ENCODE data around the gene INPP4B. TPM values are rescaled to one million over a fixed set of nuclear protein-coding genes. Genes with fewer than 3 reads are reported as not detected.

Gene INPP4B
- total RNA-seq, 1 experiment from 2014 or later: 17.6 TPM

DNA sequence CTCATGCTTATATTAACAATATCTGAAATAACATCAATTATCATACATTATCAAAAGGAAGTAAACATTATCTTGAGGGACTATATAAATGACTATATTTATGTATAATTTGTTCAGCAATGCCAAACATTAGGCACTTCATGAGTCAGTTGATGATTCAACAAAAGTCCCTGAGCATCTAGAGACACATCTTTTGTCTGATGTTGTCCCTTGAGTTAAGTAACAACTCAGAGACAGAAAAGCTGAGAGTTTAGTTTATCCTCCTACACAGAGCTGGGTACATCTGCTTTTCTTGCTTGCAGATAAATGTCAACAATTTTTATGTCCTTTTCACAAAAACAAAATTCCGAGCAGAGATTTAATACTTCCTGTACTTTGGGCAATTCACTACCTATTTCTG lies 311.1 kb downstream of the INPP4B start:
- peak; percentile 33 for DNase-seq (ENCODE audit: unreplicated experiment)
- intact Hi-C loops (cut with micrococcal nuclease): no loop called here
- Mint-ChIP-seq H3K36me3 (ENCODE audit: insufficient read depth, unreplicated experiment) (no peaks in the 10 kb centered on the region), H3K4me3 (ENCODE audit: unreplicated experiment) (no peak overlapping the region), H3K4me1 (ENCODE audit: insufficient read depth, unreplicated experiment) (no peaks in the 10 kb centered on the region), H3K9me3 (ENCODE audit: unreplicated experiment) (no peaks in the 10 kb centered on the region), H3K27me3 (ENCODE audit: insufficient read depth, unreplicated experiment) (no peaks in the 10 kb centered on the region), H3K27ac (ENCODE audit: low read depth, unreplicated experiment) (no peak overlapping the region)
- POLR2A ChIA-PET: no interaction called here
- TF ChIP-seq, protein P1, sequence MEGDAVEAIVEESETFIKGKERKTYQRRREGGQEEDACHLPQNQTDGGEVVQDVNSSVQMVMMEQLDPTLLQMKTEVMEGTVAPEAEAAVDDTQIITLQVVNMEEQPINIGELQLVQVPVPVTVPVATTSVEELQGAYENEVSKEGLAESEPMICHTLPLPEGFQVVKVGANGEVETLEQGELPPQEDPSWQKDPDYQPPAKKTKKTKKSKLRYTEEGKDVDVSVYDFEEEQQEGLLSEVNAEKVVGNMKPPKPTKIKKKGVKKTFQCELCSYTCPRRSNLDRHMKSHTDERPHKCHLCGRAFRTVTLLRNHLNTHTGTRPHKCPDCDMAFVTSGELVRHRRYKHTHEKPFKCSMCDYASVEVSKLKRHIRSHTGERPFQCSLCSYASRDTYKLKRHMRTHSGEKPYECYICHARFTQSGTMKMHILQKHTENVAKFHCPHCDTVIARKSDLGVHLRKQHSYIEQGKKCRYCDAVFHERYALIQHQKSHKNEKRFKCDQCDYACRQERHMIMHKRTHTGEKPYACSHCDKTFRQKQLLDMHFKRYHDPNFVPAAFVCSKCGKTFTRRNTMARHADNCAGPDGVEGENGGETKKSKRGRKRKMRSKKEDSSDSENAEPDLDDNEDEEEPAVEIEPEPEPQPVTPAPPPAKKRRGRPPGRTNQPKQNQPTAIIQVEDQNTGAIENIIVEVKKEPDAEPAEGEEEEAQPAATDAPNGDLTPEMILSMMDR (IDR thresholded peaks at IDR 0.05; ENCODE audit: unreplicated experiment): no peak
- no TSS peak for BruUV-seq (replicated peaks)
- CTCF ChIA-PET: no interaction called here

DNA sequence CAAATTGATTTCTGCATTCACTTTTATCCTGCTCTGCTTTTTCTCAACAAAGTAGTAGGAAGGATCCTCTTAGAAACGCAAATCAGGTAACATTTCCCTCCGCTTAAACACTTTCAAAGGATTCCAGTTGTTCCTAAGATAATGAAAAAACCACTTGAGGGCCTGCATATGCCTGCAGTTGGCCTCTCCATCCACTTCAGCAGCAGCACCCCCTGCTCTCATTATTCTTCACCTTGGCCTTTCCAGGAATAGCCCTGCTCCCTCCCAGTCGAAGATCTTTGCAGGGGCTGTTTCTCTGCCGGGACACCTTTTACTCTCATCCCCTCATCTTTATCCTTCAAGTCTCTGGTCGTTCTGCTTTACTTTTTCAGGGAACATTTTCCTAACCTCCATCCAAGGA lies 314.0 kb downstream of the INPP4B start:
- H3K9me3 Mint-ChIP-seq (ENCODE audit: unreplicated experiment): no peaks in the 10 kb centered on the region
- H3K4me1 Mint-ChIP-seq (ENCODE audit: insufficient read depth, unreplicated experiment): no peaks in the 10 kb centered on the region
- H3K27ac Mint-ChIP-seq (ENCODE audit: low read depth, unreplicated experiment): no peak overlapping the region
- TF ChIP-seq, protein P1 (IDR thresholded peaks at IDR 0.05; ENCODE audit: unreplicated experiment): no peak
- no peak for DNase-seq (ENCODE audit: unreplicated experiment)
- no peaks in the 10 kb centered on the region for H3K36me3 Mint-ChIP-seq (ENCODE audit: insufficient read depth, unreplicated experiment)
- BruUV-seq (replicated peaks): no TSS peak
- CTCF ChIA-PET: no interaction called here
- POLR2A ChIA-PET: no interaction called here
- no peak overlapping the region for H3K4me3 Mint-ChIP-seq (ENCODE audit: unreplicated experiment)
- H3K27me3 Mint-ChIP-seq (ENCODE audit: insufficient read depth, unreplicated experiment): no peaks in the 10 kb centered on the region
- intact Hi-C loops (cut with micrococcal nuclease): no loop called here

DNA sequence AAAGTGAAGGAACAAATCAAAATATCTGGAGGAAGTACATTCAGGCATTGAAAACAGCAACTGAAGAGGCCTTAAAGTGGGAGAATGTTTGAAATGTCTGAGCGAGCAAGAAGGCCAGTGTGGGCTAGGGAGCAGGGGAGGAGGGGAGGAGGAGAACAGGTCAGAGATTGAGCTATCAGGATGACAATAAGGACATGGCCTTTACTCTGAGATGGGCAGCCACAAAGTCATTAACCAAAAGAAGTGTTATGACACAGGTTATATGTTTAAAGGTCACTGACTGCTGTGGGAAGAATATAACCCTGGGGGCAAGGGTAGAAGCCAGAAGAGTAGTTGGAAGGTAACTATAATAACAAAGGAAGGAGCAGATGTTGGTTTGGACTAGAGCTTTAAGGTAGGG lies 315.4 kb downstream of the INPP4B start:
- H3K36me3 Mint-ChIP-seq (ENCODE audit: insufficient read depth, unreplicated experiment): no peaks in the 10 kb centered on the region
- TF ChIP-seq, protein P1 (IDR thresholded peaks at IDR 0.05; ENCODE audit: unreplicated experiment): no peak
- intact Hi-C loops (cut with micrococcal nuclease): no loop called here
- ChIA-PET POLR2A (no interaction called here), CTCF (interaction anchor here (0.5 to 0.7 kb wide), 2 partner anchors 187 to 999 kb away, joined by 3 to 4 read pairs; no protein-coding TSS in a partner anchor)
- H3K9me3 Mint-ChIP-seq (ENCODE audit: unreplicated experiment): no peaks in the 10 kb centered on the region
- H3K4me1 Mint-ChIP-seq (ENCODE audit: insufficient read depth, unreplicated experiment): no peaks in the 10 kb centered on the region
- H3K4me3 Mint-ChIP-seq (ENCODE audit: unreplicated experiment): no peak overlapping the region
- H3K27ac Mint-ChIP-seq (ENCODE audit: low read depth, unreplicated experiment): no peak overlapping the region
- no TSS peak for BruUV-seq (replicated peaks)
- no peaks in the 10 kb centered on the region for H3K27me3 Mint-ChIP-seq (ENCODE audit: insufficient read depth, unreplicated experiment)
- DNase-seq (ENCODE audit: unreplicated experiment): no peak

DNA sequence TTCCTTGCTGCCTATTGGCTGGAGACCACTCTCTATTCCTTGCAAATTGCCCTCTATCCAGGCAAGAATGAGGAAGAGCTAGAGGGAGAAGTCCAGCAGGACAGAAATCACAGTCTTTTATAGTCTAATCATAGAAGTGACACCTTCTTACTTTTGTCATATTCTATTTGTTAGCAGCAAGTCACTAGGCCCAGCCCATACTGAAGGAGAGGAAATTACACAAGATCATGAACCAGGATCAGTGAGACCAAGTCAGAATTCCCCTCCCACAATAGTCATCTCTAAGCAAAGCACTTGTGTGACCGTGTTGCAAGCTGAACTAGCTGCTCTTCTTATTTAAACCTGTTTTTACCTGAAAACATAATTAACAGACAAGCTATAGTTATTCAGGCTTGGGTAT lies 317.7 kb downstream of the INPP4B start:
- Mint-ChIP-seq H3K4me3 (ENCODE audit: unreplicated experiment) (no peak overlapping the region), H3K27me3 (ENCODE audit: insufficient read depth, unreplicated experiment) (no peaks in the 10 kb centered on the region), H3K36me3 (ENCODE audit: insufficient read depth, unreplicated experiment) (no peaks in the 10 kb centered on the region), H3K4me1 (ENCODE audit: insufficient read depth, unreplicated experiment) (no peaks in the 10 kb centered on the region), H3K9me3 (ENCODE audit: unreplicated experiment) (no peaks in the 10 kb centered on the region), H3K27ac (ENCODE audit: low read depth, unreplicated experiment) (no peak overlapping the region)
- intact Hi-C loops (cut with micrococcal nuclease): no loop called here
- BruUV-seq (replicated peaks): no TSS peak
- peak; percentile 15 for DNase-seq (ENCODE audit: unreplicated experiment)
- ChIA-PET CTCF (interaction anchor here (0.6 kb wide), 1 partner anchor 318 kb away, joined by 4 read pairs; no protein-coding TSS in a partner anchor), POLR2A (no interaction called here)
- TF ChIP-seq, protein P1 (IDR thresholded peaks at IDR 0.05; ENCODE audit: unreplicated experiment): no peak
